DOHH2 (cell line): ENCODE measurements around the gene TSPAN4.

Experiments used
- H3F3A ChIP-seq: fragments of 200-600 bp; sonication (generic), shearing (Covaris generic); 2 replicates; pipeline ENCODE4 v1.6.0; 2016; ENCODE audit warnings: antibody characterized with exemption, mild to moderate bottlenecking; ENCODE audit not compliant: control insufficient read depth, insufficient read depth
- H3K27ac ChIP-seq: fragments of 200-600 bp; sonication (generic); 2 replicates; pipeline ENCODE4 v1.5.1; 2014; ENCODE audit warnings: low read depth, mild to moderate bottlenecking, low read length, moderate library complexity
- H3K27me3 ChIP-seq: fragments of 200-600 bp; sonication (generic); 2 replicates; pipeline ENCODE4 v1.6.1; 2014; ENCODE audit warnings: mild to moderate bottlenecking, low read length, mixed read lengths; ENCODE audit not compliant: control insufficient read depth
- H3K36me3 ChIP-seq: fragments of 200-600 bp; sonication (generic); 2 replicates; pipeline ENCODE4 v1.6.1; 2014; ENCODE audit warnings: mild to moderate bottlenecking, low read length, moderate library complexity, mixed read lengths; ENCODE audit not compliant: control insufficient read depth
- H3K4me1 ChIP-seq: fragments of 200-600 bp; sonication (generic); 2 replicates; pipeline ENCODE4 v1.6.1; 2014; ENCODE audit warnings: mild to moderate bottlenecking, low read length, mixed read lengths; ENCODE audit not compliant: control insufficient read depth
- H3K4me2 ChIP-seq: fragments of 200-600 bp; sonication (generic); 2 replicates; pipeline ENCODE4 v1.6.0; 2014; ENCODE audit warnings: mild to moderate bottlenecking, low read length, moderate library complexity
- H3K4me3 ChIP-seq: fragments of 200-600 bp; sonication (generic); 2 replicates; pipeline ENCODE4 v1.5.1; 2014; ENCODE audit warnings: mild to moderate bottlenecking, low read length, mixed read lengths
- H3K79me2 ChIP-seq: fragments of 200-600 bp; sonication (generic); 2 replicates; pipeline ENCODE4 v1.6.1; 2014; ENCODE audit warnings: mild to moderate bottlenecking, low read length, mixed read lengths; ENCODE audit not compliant: control insufficient read depth
- H3K9me2 ChIP-seq: fragments of 200-600 bp; sonication (generic); replicated peaks from 2 replicates; pipeline ENCODE4 v1.6.1; 2014; ENCODE audit warnings: mild to moderate bottlenecking, low read length, mixed read lengths; ENCODE audit not compliant: control insufficient read depth
- H3K9me3 ChIP-seq: fragments of 200-600 bp; sonication (generic); 2 replicates; pipeline ENCODE4 v1.6.1; 2014; ENCODE audit warnings: antibody characterized with exemption, low read length, mixed read lengths; ENCODE audit not compliant: control insufficient read depth, insufficient read depth
- H4K20me1 ChIP-seq: fragments of 200-600 bp; sonication (generic); 2 replicates; pipeline ENCODE4 v1.6.0; 2014; ENCODE audit warnings: low read depth, mild to moderate bottlenecking, antibody characterized with exemption, low read length, moderate library complexity; ENCODE audit not compliant: control insufficient read depth, insufficient read depth
- EZH2phosphoT487 ChIP-seq: fragments of 200-600 bp; sonication (generic); IDR thresholded peaks from 2 replicates; pipeline ENCODE4 v1.6.1; 2017; ENCODE audit warnings: borderline replicate concordance, mild to moderate bottlenecking, antibody characterized with exemption, low read length, moderate library complexity, mixed read lengths
- TF ChIP-seq, protein P1 (sequence below): fragments of 200-600 bp; sonication (generic); IDR thresholded peaks from one replicate; pipeline ENCODE4 v1.5.1; 2014; ENCODE audit warnings: antibody characterized with exemption, mild to moderate bottlenecking, low read depth, low read length; ENCODE audit not compliant: poor library complexity, severe bottlenecking

TSPAN4 gene

DNA sequence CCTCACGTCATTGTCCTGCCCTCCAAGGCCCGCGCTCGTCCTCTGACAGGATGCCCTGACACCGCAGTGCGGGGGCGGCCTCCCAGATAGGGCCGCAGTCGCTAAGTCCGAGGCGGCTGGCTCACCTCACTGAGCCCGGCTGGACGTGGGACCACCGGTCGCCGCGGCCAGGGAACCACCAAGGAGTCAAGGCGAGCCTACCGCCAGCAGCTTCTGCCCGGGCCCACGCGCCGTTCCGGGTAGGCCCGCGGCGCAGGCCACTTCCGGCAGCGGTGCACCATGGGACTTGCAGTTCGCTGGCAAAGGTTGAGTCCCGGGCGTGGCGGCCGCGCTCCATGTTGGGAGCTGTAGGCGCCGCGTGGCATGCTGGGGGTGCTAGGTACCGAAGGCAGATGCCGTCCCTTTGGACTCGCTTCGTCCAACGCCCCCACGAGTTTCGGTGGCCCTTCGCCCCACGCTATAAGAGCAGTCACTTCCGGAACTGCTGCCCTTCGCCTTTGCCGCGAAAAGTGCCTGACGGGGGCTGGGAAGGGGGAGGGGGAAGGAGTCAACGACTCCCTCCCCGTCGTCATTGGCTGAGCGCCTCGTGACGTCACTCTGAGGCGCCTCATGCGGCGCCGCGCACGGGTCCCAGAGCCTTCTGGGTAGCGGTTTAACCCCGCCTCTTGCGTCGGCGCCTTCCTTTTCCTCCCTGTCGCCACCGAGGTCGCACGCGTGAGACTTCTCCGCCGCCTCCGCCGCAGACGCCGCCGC, 33.2 kb upstream of the TSPAN4 start, which contains the start of gene RPLP2:
TSS of gene RPLP2 (plus strand) at position 681 of the 753 bp plus-strand sequence. CDS start 268 bp downstream, outside the sequence.
- Histone ChIP-seq H3K4me3 (peak within 1 kb of the TSS; percentile 91), H3K9me3 (no peaks in the 10 kb centered on the region), H3K27ac (peak within 1 kb of the TSS; percentile 75), H3K27me3 (no peaks in the 10 kb centered on the region), H4K20me1 (peaks cover 20% of the 10 kb centered on the region; the same call in 1 of the 2 replicates), H3K9me2 (no peaks in the 10 kb centered on the region), H3F3A (peaks cover 42% of the 10 kb centered on the region), H3K4me2 (peak within 1 kb of the TSS; percentile 73), H3K4me1 (peaks cover 55% of the 10 kb centered on the region), H3K36me3 (peaks cover 59% of the 10 kb centered on the region), H3K79me2 (peaks cover 58% of the 10 kb centered on the region)
- TF ChIP-seq, protein P1, sequence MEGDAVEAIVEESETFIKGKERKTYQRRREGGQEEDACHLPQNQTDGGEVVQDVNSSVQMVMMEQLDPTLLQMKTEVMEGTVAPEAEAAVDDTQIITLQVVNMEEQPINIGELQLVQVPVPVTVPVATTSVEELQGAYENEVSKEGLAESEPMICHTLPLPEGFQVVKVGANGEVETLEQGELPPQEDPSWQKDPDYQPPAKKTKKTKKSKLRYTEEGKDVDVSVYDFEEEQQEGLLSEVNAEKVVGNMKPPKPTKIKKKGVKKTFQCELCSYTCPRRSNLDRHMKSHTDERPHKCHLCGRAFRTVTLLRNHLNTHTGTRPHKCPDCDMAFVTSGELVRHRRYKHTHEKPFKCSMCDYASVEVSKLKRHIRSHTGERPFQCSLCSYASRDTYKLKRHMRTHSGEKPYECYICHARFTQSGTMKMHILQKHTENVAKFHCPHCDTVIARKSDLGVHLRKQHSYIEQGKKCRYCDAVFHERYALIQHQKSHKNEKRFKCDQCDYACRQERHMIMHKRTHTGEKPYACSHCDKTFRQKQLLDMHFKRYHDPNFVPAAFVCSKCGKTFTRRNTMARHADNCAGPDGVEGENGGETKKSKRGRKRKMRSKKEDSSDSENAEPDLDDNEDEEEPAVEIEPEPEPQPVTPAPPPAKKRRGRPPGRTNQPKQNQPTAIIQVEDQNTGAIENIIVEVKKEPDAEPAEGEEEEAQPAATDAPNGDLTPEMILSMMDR, result no peak

GRCh38 chr11:810040-810567, 32.5 kb upstream of the TSPAN4 start:
- Histone ChIP-seq H3K9me2 (no peaks in the 10 kb centered on the region), H4K20me1 (peaks cover 20% of the 10 kb centered on the region; the same call in 1 of the 2 replicates), H3K79me2 (peaks cover 53% of the 10 kb centered on the region), H3K27ac (peak overlapping the region; percentile 75), H3K4me2 (peak overlapping the region; percentile 67), H3K4me3 (peak overlapping the region; percentile 91), H3K27me3 (no peaks in the 10 kb centered on the region), H3K9me3 (no peaks in the 10 kb centered on the region), H3K4me1 (peaks cover 51% of the 10 kb centered on the region), H3K36me3 (peaks cover 60% of the 10 kb centered on the region), H3F3A (peaks cover 47% of the 10 kb centered on the region)
- TF ChIP-seq, protein P1, result peak; percentile 12
- no peak for TF ChIP-seq EZH2phosphoT487

GRCh38 chr11:811446-812245, 31.0 kb upstream of the TSPAN4 start:
- Histone ChIP-seq H4K20me1 (peaks cover 20% of the 10 kb centered on the region; the same call in 1 of the 2 replicates), H3K27ac (peak overlapping the region; percentile 75), H3K79me2 (peaks cover 48% of the 10 kb centered on the region), H3K9me3 (no peaks in the 10 kb centered on the region), H3K4me2 (peak overlapping the region; percentile 67), H3K27me3 (no peaks in the 10 kb centered on the region), H3K36me3 (peaks cover 64% of the 10 kb centered on the region), H3K9me2 (no peaks in the 10 kb centered on the region), H3K4me3 (peak overlapping the region; percentile 91), H3K4me1 (peaks cover 40% of the 10 kb centered on the region), H3F3A (peaks cover 57% of the 10 kb centered on the region)
- TF ChIP-seq, protein P1, result peak; percentile 20
- TF ChIP-seq EZH2phosphoT487, result no peak
